ENCODE results near the gene CD300LF.

The CD300LF gene

GRCh38 chr17:74654742-74655141, 58.0 kb downstream of the CD300LF start:
- Histone ChIP-seq H4K20me1 (ENCODE audit: insufficient read depth, low read length, poor library complexity, severe bottlenecking) (no peaks in the 10 kb centered on the region), H3K4me2 (ENCODE audit: low read depth, low read length, poor library complexity, severe bottlenecking) (no peak overlapping the region), H2AFZ (ENCODE audit: low read length) (no peak overlapping the region), H3K9ac (ENCODE audit: low read depth, low read length, poor library complexity, severe bottlenecking) (no peak overlapping the region), H3K27me3 (ENCODE audit: insufficient read depth, low read length, poor library complexity, severe bottlenecking) (peaks cover 5% of the 10 kb centered on the region), H3K4me3 (ENCODE audit: low read length, poor library complexity, severe bottlenecking) (no peak overlapping the region), H3F3A (ENCODE audit: low read depth) (no peaks in the 10 kb centered on the region), H3K9me3 (ENCODE audit: insufficient read depth, low read depth, low read length) (no peaks in the 10 kb centered on the region), H3K36me3 (ENCODE audit: insufficient read depth, low read length) (no peaks in the 10 kb centered on the region), H3K79me2 (ENCODE audit: insufficient read depth, low read length) (no peaks in the 10 kb centered on the region), H3K9me2 (replicated peaks; ENCODE audit: low read depth, low read length) (no peaks in the 10 kb centered on the region), H3K4me1 (ENCODE audit: insufficient read depth, low read length, poor library complexity, severe bottlenecking) (peaks cover 3% of the 10 kb centered on the region)
- TF ChIP-seq CTCF (conservative IDR thresholded peaks at IDR 0.05; ENCODE audit: low read length) = no peak
- TF ChIP-seq EZH2phosphoT487 (IDR thresholded peaks at IDR 0.05; ENCODE audit: borderline replicate concordance) = no peak

- no peak overlapping the region for H3K4me3 ChIP-seq (ENCODE audit: low read length, poor library complexity, severe bottlenecking)
- no peaks in the 10 kb centered on the region for H3K9me2 ChIP-seq (replicated peaks; ENCODE audit: low read depth, low read length)
- TF ChIP-seq EZH2phosphoT487 (IDR thresholded peaks at IDR 0.05; ENCODE audit: borderline replicate concordance) (no peak), CTCF (conservative IDR thresholded peaks at IDR 0.05; ENCODE audit: low read length) (no peak)
- no peaks in the 10 kb centered on the region for H3F3A ChIP-seq (ENCODE audit: low read depth)
- no peak overlapping the region for H2AFZ ChIP-seq (ENCODE audit: low read length)
- no peak overlapping the region for H3K9ac ChIP-seq (ENCODE audit: low read depth, low read length, poor library complexity, severe bottlenecking)
- no peaks in the 10 kb centered on the region for H3K9me3 ChIP-seq (ENCODE audit: insufficient read depth, low read depth, low read length)
- H3K27me3 ChIP-seq (ENCODE audit: insufficient read depth, low read length, poor library complexity, severe bottlenecking) = peaks cover 5% of the 10 kb centered on the region
- H3K79me2 ChIP-seq (ENCODE audit: insufficient read depth, low read length) = no peaks in the 10 kb centered on the region
- no peaks in the 10 kb centered on the region for H4K20me1 ChIP-seq (ENCODE audit: insufficient read depth, low read length, poor library complexity, severe bottlenecking)
- H3K36me3 ChIP-seq (ENCODE audit: insufficient read depth, low read length) = no peaks in the 10 kb centered on the region
- no peak overlapping the region for H3K4me2 ChIP-seq (ENCODE audit: low read depth, low read length, poor library complexity, severe bottlenecking)
- H3K4me1 ChIP-seq (ENCODE audit: insufficient read depth, low read length, poor library complexity, severe bottlenecking) = no peaks in the 10 kb centered on the region
Measured at GRCh38 chr17:74652020-74652419, 60.7 kb downstream of the CD300LF start.

GRCh38 chr17:74649909-74650308, 62.8 kb downstream of the CD300LF start:
- H4K20me1 ChIP-seq (ENCODE audit: insufficient read depth, low read length, poor library complexity, severe bottlenecking) = no peaks in the 10 kb centered on the region
- H3K27me3 ChIP-seq (ENCODE audit: insufficient read depth, low read length, poor library complexity, severe bottlenecking) = peaks cover 5% of the 10 kb centered on the region
- no peak for TF ChIP-seq CTCF (conservative IDR thresholded peaks at IDR 0.05; ENCODE audit: low read length)
- no peak for TF ChIP-seq EZH2phosphoT487 (IDR thresholded peaks at IDR 0.05; ENCODE audit: borderline replicate concordance)
- H3K4me1 ChIP-seq (ENCODE audit: insufficient read depth, low read length, poor library complexity, severe bottlenecking) = no peaks in the 10 kb centered on the region
- H3K9ac ChIP-seq (ENCODE audit: low read depth, low read length, poor library complexity, severe bottlenecking) = no peak overlapping the region
- no peaks in the 10 kb centered on the region for H3K9me2 ChIP-seq (replicated peaks; ENCODE audit: low read depth, low read length)
- no peaks in the 10 kb centered on the region for H3K9me3 ChIP-seq (ENCODE audit: insufficient read depth, low read depth, low read length)
- H3K4me2 ChIP-seq (ENCODE audit: low read depth, low read length, poor library complexity, severe bottlenecking) = no peak overlapping the region
- no peaks in the 10 kb centered on the region for H3F3A ChIP-seq (ENCODE audit: low read depth)
- H3K79me2 ChIP-seq (ENCODE audit: insufficient read depth, low read length) = no peaks in the 10 kb centered on the region
- H3K36me3 ChIP-seq (ENCODE audit: insufficient read depth, low read length) = no peaks in the 10 kb centered on the region
- H2AFZ ChIP-seq (ENCODE audit: low read length) = no peak overlapping the region
- no peak overlapping the region for H3K4me3 ChIP-seq (ENCODE audit: low read length, poor library complexity, severe bottlenecking)
